GM12864 (cell line): Measurements from ENCODE around the gene EIPR1.

ENCODE experiments used
- DNase-seq: peaks from one replicate; pipeline ENCODE4 v3.0.0-alpha.2; 2011; ENCODE audit warnings: low read depth
- H3K4me3 ChIP-seq: 2 replicates; pipeline ENCODE4 v1.5.1; 2011; ENCODE audit warnings: mild to moderate bottlenecking, low read depth, low read length, control low read depth
- TF ChIP-seq, protein P1 (sequence below): IDR thresholded peaks from 2 replicates; pipeline ENCODE4 v1.5.1; 2011; ENCODE audit warnings: low read depth, mild to moderate bottlenecking, moderate library complexity, low read length, control low read depth, inconsistent platforms; ENCODE audit errors: missing control alignments

Gene EIPR1

DNA sequence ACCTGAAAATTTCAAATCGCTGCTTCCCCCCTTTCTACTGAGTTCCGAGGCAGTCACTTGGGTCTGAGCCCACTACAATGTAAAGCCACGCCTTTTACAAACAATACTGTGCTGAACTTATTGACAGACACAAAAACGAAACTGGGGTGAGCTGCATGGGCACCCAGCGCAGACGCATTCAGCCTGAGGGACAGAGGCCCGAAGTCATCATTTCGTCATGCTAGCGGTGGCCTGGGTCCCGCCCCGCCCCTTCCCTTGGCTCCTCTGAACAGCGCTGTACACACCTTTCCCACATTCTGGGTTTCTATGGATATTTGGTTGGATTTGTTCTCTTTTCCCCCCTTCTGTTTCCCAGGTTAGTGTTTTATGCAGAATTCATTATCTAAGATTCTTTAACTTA, 71.7 kb downstream of the EIPR1 start:
- TF ChIP-seq, protein P1, sequence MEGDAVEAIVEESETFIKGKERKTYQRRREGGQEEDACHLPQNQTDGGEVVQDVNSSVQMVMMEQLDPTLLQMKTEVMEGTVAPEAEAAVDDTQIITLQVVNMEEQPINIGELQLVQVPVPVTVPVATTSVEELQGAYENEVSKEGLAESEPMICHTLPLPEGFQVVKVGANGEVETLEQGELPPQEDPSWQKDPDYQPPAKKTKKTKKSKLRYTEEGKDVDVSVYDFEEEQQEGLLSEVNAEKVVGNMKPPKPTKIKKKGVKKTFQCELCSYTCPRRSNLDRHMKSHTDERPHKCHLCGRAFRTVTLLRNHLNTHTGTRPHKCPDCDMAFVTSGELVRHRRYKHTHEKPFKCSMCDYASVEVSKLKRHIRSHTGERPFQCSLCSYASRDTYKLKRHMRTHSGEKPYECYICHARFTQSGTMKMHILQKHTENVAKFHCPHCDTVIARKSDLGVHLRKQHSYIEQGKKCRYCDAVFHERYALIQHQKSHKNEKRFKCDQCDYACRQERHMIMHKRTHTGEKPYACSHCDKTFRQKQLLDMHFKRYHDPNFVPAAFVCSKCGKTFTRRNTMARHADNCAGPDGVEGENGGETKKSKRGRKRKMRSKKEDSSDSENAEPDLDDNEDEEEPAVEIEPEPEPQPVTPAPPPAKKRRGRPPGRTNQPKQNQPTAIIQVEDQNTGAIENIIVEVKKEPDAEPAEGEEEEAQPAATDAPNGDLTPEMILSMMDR = no peak
- H3K4me3 ChIP-seq = no peak overlapping the region
- DNase-seq = no peak

DNA sequence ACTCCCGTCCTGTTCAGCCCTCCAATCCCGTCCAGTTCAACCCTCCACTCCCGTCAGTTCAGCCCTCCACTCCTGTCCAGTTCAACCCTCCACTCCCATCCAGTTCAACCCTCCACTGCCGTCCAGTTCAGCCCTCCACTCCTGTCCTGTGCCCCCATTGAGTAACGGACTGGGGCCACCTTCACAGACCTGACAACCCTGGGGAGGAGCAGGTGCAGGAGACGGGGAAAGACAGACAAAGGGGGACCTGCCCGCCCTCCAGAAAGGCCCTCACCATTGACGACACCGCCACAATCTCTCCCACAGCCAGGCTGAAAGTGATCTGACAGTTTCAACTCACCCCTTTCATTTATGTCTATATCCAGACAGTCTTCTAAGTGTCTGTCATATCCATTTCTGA, 72.2 kb downstream of the EIPR1 start:
- no peak for DNase-seq
- H3K4me3 ChIP-seq = no peak overlapping the region
- TF ChIP-seq, protein P1 = no peak

DNA sequence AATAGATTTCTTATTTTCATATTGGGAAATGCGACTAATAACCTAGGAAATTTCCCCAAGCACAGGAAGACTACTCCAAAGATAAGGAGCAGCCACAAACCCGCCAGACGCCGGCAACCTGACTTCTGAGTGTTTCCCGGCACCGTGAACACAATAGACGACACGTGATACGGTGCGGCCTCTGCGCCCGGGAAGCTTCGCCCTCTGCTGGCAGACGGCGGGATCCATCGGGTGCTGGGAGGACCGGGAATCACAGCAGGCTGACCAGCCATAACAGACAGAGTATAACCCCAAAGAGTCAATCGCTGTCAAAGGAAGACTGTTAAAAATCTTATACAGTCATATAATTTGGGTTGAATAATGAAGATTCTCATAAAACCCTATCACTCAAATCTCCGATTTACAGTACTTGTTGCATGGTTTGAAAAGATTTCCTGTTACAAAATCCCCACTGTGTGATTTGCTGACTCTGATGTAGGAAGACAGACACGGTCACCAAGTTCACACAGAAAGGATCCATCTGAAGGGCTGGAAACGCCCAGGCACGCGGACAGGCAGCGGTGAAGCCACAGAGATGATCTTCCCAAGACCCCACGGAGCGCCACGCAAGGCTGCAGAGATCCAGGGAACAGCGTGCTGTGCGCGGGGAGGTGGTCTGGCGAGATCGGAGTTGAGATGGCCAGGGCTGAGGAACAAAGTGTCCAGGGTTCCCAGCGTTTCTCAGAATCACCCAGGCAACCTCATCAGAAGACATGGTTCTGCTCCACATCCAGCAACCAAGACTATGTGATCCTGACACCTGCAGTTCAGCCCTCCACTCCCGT, 73.8 kb downstream of the EIPR1 start:
- TF ChIP-seq, protein P1 = peak; percentile 91
- no peak overlapping the region for H3K4me3 ChIP-seq
- peak; percentile 26 for DNase-seq

DNA sequence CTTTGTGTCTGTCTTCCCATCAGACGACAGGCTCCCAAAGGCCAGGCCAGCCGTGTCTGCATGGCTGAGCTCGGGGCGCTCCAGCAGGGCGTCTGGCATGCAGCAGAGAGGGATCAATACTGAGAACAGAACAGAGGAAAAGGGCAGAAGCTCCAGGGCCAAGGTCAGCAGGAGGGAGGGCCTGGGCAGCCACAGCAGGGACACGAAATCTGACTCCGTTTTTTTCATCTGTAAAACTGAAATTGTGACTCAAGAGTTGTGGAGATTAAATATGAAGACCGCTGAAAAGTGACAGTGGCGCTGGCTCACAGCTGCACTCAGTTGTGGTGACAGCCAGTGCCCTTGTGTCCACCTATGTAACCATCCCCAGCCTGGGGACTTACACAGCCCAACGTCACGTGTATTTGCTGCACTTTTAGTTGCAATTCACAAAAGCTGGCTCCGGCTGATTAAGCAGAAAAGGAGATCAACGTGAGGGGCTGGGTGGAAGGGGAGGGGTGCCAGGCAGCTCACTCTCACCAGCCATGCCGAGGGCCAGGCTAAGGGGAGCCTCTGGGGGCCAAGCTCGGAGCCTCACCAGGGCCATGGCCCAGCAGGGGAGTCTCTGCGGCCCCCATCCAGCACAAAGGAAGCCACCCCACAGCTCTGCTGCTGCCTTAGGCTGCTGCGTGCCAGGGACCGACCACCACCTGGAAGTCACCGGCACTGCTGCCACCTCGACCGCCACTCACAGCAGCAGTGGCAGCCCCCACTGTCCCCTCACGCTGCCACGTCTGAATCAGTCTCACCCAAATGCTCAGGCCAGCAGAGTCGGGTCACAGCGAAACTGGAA, 74.7 kb downstream of the EIPR1 start:
- TF ChIP-seq, protein P1 = no peak
- no peak for DNase-seq
- H3K4me3 ChIP-seq = no peak overlapping the region

DNA sequence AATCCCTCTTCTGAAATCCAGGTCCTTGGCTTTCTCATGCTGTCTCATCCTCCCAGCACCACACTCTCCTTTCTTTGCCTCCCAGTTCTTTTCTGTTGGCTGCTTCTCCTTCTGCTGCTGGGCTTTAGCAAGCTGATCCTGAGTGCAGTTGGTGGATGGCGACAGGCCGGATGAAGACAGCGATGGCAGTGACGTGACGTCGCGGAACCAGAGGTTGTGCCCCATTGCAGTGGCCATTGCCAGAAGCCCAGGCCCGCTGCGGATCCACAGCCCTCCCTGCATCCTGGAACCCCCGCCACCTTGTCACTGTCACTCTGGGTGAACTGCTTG, 75.2 kb downstream of the EIPR1 start:
- TF ChIP-seq, protein P1 = no peak
- no peak for DNase-seq
- H3K4me3 ChIP-seq = no peak overlapping the region

DNA sequence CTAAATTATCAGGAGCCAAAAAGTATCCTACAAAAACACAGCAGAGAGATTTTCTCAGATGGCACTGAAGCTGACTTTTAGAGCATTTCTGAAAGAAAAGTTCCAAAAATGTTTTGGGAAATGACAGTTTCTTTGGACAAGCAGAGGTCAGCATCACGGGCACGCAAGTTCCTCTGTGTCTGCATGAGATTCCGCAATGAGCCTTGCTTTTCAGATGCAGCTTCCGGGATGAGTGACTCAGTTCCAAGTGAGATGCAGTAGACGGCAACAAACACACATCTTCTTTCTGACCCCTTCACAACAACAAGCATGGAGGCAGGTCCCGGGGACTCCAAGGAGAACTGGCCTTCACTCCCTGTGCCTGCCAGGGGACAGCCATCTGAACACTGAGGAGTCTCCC, 76.6 kb downstream of the EIPR1 start:
- DNase-seq = no peak

More for the DNA sequence above, 76.6 kb downstream of the EIPR1 start:
- TF ChIP-seq, protein P1 = no peak
- no peak overlapping the region for H3K4me3 ChIP-seq
